NCI-H82 treated with DMSO at 0.1 percent for 48 hours (cell line): ENCODE measurements around the gene RPTOR.
A peak's percentile ranks its signal among the peaks of the same experiment; 100 is the strongest.

Experiments
- DNase-seq: peaks from one replicate; lab custom pipeline; 2025; ENCODE audit not compliant: unreplicated experiment; lab: John Stamatoyannopoulos, UW

Gene RPTOR

GRCh38 chr17:80636361-80637018, 91.9 kb downstream of the RPTOR start:
- DNase-seq, result no peak

GRCh38 chr17:80637048-80637781, 92.6 kb downstream of the RPTOR start:
- DNase-seq, result no peak

- no peak for DNase-seq
Observed at GRCh38 chr17:80639658-80640057, 95.0 kb downstream of the RPTOR start.

- DNase-seq, result no peak
Observed at GRCh38 chr17:80640366-80641084, 95.9 kb downstream of the RPTOR start.

GRCh38 chr17:80643326-80644099, 98.9 kb downstream of the RPTOR start:
- DNase-seq, result no peak

- DNase-seq, result no peak
Observed at GRCh38 chr17:80644536-80644935, 99.9 kb downstream of the RPTOR start.

- no peak for DNase-seq
Observed at GRCh38 chr17:80645706-80646325, 101.2 kb downstream of the RPTOR start.

GRCh38 chr17:80646328-80646727, 101.7 kb downstream of the RPTOR start:
- no peak for DNase-seq

- DNase-seq, result no peak
Observed at GRCh38 chr17:80647746-80648145, 103.1 kb downstream of the RPTOR start.

GRCh38 chr17:80649200-80649644, 104.6 kb downstream of the RPTOR start:
- DNase-seq, result no peak

GRCh38 chr17:80649672-80650330, 105.2 kb downstream of the RPTOR start:
- peak; percentile 45 for DNase-seq

- no peak for DNase-seq
Observed at GRCh38 chr17:80650331-80650672, 105.7 kb downstream of the RPTOR start.

GRCh38 chr17:80650751-80651518, 106.3 kb downstream of the RPTOR start:
- peak; percentile 56 for DNase-seq

GRCh38 chr17:80652756-80653330, 108.2 kb downstream of the RPTOR start:
- no peak for DNase-seq

- DNase-seq, result no peak
Observed at GRCh38 chr17:80653856-80654255, 109.2 kb downstream of the RPTOR start.

- DNase-seq, result no peak
Observed at GRCh38 chr17:80655608-80656007, 111.0 kb downstream of the RPTOR start.

- DNase-seq, result no peak
Observed at GRCh38 chr17:80656590-80656989, 112.0 kb downstream of the RPTOR start.

- no peak for DNase-seq
Observed at GRCh38 chr17:80657561-80657960, 112.9 kb downstream of the RPTOR start.

GRCh38 chr17:80658821-80659220, 114.2 kb downstream of the RPTOR start:
- no peak for DNase-seq
